ENCODE measurements around the gene GAD2.

The GAD2 gene

GRCh38 chr10:26225322-26225721, 8.7 kb downstream of the GAD2 start:
- DNase-seq, result no peak

GRCh38 chr10:26227786-26228185, 11.2 kb downstream of the GAD2 start:
- DNase-seq, result no peak

- DNase-seq, result no peak
These were observed 15.6 kb downstream of the GAD2 start for GRCh38 chr10:26232174-26232573.

- no peak for DNase-seq
These were observed 19.2 kb downstream of the GAD2 start for GRCh38 chr10:26235761-26236160.

GRCh38 chr10:26238378-26238777, 21.8 kb downstream of the GAD2 start:
- DNase-seq, result no peak

GRCh38 chr10:26242706-26243350, 26.3 kb downstream of the GAD2 start:
- no peak for DNase-seq

- no peak for DNase-seq
These were observed 26.8 kb downstream of the GAD2 start for GRCh38 chr10:26243351-26243720.

GRCh38 chr10:26249681-26250080, 33.1 kb downstream of the GAD2 start:
- DNase-seq, result no peak

GRCh38 chr10:26251925-26252324, 35.4 kb downstream of the GAD2 start:
- no peak for DNase-seq

GRCh38 chr10:26254616-26255015, 38.0 kb downstream of the GAD2 start:
- DNase-seq, result no peak

GRCh38 chr10:26259341-26259740, 42.8 kb downstream of the GAD2 start:
- no peak for DNase-seq

GRCh38 chr10:26269754-26270153, 53.2 kb downstream of the GAD2 start:
- peak; percentile 27 for DNase-seq

- DNase-seq, result no peak
These were observed 57.8 kb downstream of the GAD2 start for GRCh38 chr10:26274391-26274790.

GRCh38 chr10:26278295-26278694, 61.7 kb downstream of the GAD2 start:
- no peak for DNase-seq

- DNase-seq, result no peak
These were observed 73.7 kb downstream of the GAD2 start for GRCh38 chr10:26290236-26290635.

GRCh38 chr10:26291721-26292480, 75.3 kb downstream of the GAD2 start:
- no peak for DNase-seq

- DNase-seq, result no peak
These were observed 79.8 kb downstream of the GAD2 start for GRCh38 chr10:26296360-26296759.

GRCh38 chr10:26300001-26300400, 83.4 kb downstream of the GAD2 start:
- no peak for DNase-seq

GRCh38 chr10:26303366-26303765, 86.8 kb downstream of the GAD2 start:
- DNase-seq, result no peak

GRCh38 chr10:26310361-26310760, 93.8 kb downstream of the GAD2 start:
- DNase-seq, result no peak

GRCh38 chr10:26311383-26311940, 94.9 kb downstream of the GAD2 start:
- DNase-seq, result no peak

- no peak for DNase-seq
These were observed 97.9 kb downstream of the GAD2 start for GRCh38 chr10:26314265-26315013.

GRCh38 chr10:26318672-26319071, 102.1 kb downstream of the GAD2 start:
- no peak for DNase-seq

- no peak for DNase-seq
These were observed 106.6 kb downstream of the GAD2 start for GRCh38 chr10:26323219-26323618.
